ENCODE data around the gene OGDH. TPM values are rescaled to one million over a fixed set of nuclear protein-coding genes. Genes with fewer than 3 reads are reported as not detected.
"Not testable (repeated sequence)": the region's sequence is repeated elsewhere in the genome, so short reads cannot be mapped to it uniquely, and the experiment has no call there.

The OGDH gene
- total RNA-seq, 4 donors from 2014 or later: 88.3 to 246 (median 217) TPM

- Histone ChIP-seq H3K27ac (no peak overlapping the region), H3K27me3 (no peaks in the 10 kb centered on the region), H3K9me3 (no peaks in the 10 kb centered on the region), H3K36me3 (no peaks in the 10 kb centered on the region), H3K4me1 (no peaks in the 10 kb centered on the region), H3K4me3 (no peak overlapping the region)
- DNase-seq: no peak
- TF ChIP-seq, protein P1, sequence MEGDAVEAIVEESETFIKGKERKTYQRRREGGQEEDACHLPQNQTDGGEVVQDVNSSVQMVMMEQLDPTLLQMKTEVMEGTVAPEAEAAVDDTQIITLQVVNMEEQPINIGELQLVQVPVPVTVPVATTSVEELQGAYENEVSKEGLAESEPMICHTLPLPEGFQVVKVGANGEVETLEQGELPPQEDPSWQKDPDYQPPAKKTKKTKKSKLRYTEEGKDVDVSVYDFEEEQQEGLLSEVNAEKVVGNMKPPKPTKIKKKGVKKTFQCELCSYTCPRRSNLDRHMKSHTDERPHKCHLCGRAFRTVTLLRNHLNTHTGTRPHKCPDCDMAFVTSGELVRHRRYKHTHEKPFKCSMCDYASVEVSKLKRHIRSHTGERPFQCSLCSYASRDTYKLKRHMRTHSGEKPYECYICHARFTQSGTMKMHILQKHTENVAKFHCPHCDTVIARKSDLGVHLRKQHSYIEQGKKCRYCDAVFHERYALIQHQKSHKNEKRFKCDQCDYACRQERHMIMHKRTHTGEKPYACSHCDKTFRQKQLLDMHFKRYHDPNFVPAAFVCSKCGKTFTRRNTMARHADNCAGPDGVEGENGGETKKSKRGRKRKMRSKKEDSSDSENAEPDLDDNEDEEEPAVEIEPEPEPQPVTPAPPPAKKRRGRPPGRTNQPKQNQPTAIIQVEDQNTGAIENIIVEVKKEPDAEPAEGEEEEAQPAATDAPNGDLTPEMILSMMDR (IDR thresholded peaks at IDR 0.05): no peak
- no peak for TF ChIP-seq POLR2A (IDR thresholded peaks at IDR 0.05)
These were observed 113.9 kb downstream of the OGDH start for GRCh38 chr7:44720301-44720700.

DNA sequence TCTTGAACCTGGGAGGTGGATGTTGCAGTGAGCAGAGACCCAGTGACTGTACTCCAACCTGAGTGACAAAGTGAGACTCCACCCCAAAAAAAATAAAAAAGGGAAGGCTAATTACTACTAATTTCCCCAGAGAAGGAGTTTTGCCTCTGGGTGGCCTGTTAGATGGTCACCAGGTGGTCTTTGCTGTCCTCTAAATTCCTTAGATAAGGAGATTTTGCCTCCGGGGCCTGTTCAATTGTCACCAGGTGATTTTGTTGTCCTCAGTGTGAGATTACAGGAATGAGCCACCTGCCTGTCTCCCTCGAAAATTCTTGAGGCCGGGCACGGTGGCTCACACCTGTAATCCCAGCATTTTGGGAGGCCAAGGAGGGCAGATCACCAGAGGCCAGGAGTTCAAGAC is 117.8 kb downstream of the OGDH start:
- H3K9me3 ChIP-seq: no peaks in the 10 kb centered on the region
- no peaks in the 10 kb centered on the region for H3K27me3 ChIP-seq
- no peak for DNase-seq
- no peak overlapping the region for H3K27ac ChIP-seq
- H3K36me3 ChIP-seq: no peaks in the 10 kb centered on the region
- TF ChIP-seq POLR2A (IDR thresholded peaks at IDR 0.05): no peak
- TF ChIP-seq, protein P1 (IDR thresholded peaks at IDR 0.05): no peak
- H3K4me1 ChIP-seq: no peaks in the 10 kb centered on the region
- no peak overlapping the region for H3K4me3 ChIP-seq

DNA sequence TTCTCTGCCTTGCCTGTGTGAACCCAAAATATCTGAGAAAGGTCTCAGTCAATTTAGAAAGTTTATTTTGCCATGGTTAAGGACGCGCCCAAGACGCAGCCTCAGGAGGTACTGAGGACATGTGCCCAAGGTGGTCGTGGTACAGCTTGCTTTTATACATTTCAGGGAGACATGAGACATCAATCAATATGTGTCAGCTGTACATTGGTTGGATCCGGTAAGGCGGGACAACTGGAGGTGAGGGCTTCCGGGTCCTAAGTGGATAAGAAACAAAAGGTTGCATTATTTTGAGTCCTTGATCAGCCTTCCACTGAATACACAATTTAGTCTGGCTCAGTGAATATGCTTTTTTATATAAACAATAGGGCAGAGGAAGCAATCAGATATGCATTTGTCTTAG is 119.8 kb downstream of the OGDH start:
- not testable (repeated sequence) for H3K27ac ChIP-seq, H3K27me3 ChIP-seq, H3K9me3 ChIP-seq, DNase-seq, H3K4me1 ChIP-seq, H3K36me3 ChIP-seq, H3K4me3 ChIP-seq

GRCh38 chr7:44727158-44727936 is 120.9 kb downstream of the OGDH start:
- Histone ChIP-seq H3K36me3 (no peaks in the 10 kb centered on the region), H3K9me3 (no peaks in the 10 kb centered on the region), H3K4me3 (no peak overlapping the region), H3K27me3 (no peaks in the 10 kb centered on the region), H3K27ac (no peak overlapping the region), H3K4me1 (no peaks in the 10 kb centered on the region)
- DNase-seq: no peak
- TF ChIP-seq, protein P1 (IDR thresholded peaks at IDR 0.05): no peak
- no peak for TF ChIP-seq POLR2A (IDR thresholded peaks at IDR 0.05)

- no peaks in the 10 kb centered on the region for H3K4me1 ChIP-seq
- TF ChIP-seq, protein P1 (IDR thresholded peaks at IDR 0.05): no peak
- TF ChIP-seq POLR2A (IDR thresholded peaks at IDR 0.05): no peak
- no peaks in the 10 kb centered on the region for H3K9me3 ChIP-seq
- no peak overlapping the region for H3K27ac ChIP-seq
- H3K4me3 ChIP-seq: no peak overlapping the region
- no peak for DNase-seq
- H3K27me3 ChIP-seq: no peaks in the 10 kb centered on the region
- no peaks in the 10 kb centered on the region for H3K36me3 ChIP-seq
These were observed 121.5 kb downstream of the OGDH start for GRCh38 chr7:44727937-44728262.

- Histone ChIP-seq H3K4me1 (no peaks in the 10 kb centered on the region), H3K27ac (no peak overlapping the region), H3K9me3 (no peaks in the 10 kb centered on the region), H3K36me3 (no peaks in the 10 kb centered on the region), H3K27me3 (no peaks in the 10 kb centered on the region), H3K4me3 (no peak overlapping the region)
- TF ChIP-seq POLR2A (IDR thresholded peaks at IDR 0.05): no peak
- TF ChIP-seq, protein P1 (IDR thresholded peaks at IDR 0.05): no peak
- DNase-seq: no peak
These were observed 123.6 kb downstream of the OGDH start for GRCh38 chr7:44729949-44730590.

GRCh38 chr7:44732971-44733370 is 126.5 kb downstream of the OGDH start:
- not testable (repeated sequence) for H3K9me3 ChIP-seq, DNase-seq, H3K36me3 ChIP-seq, H3K4me3 ChIP-seq, H3K4me1 ChIP-seq, H3K27ac ChIP-seq, H3K27me3 ChIP-seq

All from Peyer's patch (tissue), 4 donors.